Measurements from ENCODE around the gene FNDC10.

The FNDC10 gene

DNA sequence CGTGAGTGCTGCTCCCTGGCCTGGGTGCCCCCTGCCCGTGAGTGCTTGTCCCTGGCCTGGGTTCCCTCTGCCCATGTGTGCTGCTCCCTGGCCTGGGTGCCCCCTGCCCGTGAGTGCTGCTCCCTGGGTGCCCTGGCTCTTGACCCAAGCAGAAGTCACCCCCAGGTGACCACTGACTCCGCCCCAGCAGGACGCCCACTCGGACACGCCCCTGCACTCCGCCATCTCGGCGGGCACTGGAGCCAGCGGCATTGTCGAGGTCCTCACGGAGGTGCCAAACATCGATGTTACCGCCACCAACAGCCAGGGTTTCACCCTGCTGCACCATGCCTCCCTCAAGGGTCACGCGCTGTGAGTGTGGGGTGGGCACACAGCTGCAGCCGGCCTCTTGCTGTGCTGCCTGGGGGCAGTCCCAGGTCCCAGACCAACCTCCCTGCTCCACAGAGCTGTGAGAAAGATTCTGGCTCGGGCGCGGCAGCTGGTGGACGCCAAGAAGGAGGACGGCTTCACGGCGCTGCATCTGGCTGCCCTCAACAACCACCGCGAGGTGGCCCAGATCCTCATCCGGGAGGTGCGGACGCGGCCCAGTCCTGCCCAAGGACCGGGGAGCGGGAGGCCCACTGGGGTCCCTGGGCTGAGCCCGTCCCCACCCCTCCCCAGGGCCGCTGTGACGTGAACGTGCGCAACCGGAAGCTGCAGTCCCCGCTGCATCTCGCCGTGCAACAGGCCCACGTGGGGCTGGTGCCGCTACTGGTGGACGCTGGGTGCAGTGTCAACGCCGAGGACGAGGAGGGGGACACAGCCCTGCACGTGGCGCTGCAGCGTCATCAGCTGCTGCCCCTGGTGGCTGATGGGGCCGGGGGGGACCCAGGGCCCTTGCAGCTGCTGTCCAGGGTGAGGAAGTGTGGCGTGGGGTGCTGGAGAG, 28.2 kb upstream of the FNDC10 start:
- no peak for DNase-seq

DNA sequence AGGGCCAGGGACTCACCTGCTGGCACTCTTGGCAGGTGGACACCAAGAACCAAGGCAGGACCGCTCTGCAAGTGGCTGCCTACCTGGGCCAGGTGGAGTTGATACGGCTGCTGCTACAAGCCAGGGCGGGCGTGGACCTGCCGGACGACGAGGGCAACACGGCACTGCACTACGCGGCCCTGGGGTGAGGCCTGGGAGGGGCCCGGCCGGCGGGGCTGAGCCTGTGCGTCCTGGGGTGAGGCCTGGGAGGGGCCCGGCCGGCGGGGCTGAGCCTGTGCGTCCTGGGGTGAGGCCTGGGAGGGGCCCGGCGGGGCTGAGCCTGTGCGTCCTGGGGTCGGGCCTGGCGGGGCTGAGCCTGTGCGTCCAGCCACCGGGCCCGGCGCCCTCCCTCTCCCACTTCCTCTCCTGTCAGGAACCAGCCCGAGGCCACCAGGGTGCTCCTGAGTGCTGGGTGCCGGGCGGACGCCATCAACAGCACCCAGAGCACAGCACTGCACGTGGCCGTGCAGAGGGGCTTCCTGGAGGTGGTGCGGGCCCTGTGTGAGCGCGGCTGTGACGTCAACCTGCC, 27.4 kb upstream of the FNDC10 start:
- DNase-seq = no peak

DNA sequence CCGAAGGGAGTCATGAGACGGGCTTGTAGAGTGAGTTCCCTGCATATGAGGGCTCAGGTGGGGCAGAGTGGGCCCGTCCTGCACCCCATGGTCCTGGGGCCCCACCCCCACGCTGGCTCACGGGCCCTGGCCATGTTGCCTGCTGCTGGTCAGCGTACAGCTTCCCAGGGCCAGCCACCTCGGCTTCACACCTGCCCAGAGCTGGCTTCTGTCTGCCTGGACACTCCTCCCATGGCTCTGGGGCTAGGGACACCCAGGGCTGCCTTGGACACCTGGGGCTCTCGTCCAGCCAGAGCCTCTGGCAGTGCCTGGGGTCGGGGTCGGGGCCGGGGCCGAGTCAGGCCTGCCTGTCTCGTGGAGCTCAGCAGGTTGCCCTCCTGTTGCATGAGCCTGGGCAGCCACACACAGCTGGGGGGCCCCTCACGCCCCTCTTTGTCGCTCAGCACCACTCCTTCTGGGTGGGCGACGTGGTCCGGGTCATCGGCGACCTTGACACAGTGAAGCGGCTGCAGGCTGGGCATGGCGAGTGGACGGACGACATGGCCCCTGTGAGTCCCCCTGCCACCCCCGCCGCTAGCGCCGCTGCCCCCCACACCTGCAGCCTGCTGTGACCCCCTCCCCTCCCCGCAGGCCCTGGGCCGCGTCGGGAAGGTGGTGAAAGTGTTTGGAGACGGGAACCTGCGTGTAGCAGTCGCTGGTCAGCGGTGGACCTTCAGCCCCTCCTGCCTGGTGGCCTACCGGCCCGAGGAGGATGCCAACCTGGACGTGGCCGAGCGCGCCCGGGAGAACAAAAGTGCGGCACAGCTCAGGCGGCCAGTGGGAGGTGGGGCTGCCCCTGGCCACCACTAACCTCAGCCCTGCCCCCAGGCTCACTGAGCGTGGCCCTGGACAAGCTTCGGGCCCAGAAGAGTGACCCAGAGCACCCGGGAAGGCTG, 26.5 kb upstream of the FNDC10 start:
- DNase-seq = no peak

DNA sequence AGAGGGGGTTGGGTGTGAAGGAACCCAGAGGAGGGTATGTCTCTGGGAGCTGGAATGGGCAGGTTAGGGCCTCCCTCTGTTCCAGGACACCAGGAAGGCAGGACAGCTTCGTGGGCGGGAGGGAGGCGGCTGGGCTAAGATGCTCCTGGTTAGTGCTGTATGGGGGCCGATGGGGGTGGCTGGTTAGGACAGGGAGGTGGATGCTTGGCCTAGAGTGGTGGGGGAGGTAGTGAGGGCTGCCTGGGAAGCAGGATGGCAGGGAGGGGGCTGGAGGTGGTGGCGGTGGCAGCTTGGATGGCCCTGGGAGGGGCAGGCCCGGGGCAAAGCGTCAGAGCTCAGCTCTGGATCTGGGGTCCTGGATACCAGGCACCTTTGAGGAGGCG, 25.9 kb upstream of the FNDC10 start:
- no peak for DNase-seq

DNA sequence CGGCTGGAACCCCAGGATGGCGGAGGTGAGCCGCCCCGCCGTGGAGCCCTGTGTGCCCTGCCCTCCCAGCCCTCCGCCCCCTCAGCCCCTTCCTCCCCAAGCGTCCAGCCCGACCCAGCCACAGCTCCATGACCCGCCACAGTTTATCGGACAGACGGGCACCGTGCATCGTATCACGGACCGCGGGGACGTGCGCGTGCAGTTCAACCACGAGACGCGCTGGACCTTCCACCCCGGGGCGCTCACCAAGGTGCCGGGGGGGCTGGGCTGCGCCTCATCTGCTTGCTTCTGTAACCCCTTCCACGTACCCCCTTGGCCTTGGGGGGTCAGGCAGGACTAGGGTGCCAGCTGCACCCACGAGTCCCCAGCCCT, 25.5 kb upstream of the FNDC10 start:
- DNase-seq = no peak

DNA sequence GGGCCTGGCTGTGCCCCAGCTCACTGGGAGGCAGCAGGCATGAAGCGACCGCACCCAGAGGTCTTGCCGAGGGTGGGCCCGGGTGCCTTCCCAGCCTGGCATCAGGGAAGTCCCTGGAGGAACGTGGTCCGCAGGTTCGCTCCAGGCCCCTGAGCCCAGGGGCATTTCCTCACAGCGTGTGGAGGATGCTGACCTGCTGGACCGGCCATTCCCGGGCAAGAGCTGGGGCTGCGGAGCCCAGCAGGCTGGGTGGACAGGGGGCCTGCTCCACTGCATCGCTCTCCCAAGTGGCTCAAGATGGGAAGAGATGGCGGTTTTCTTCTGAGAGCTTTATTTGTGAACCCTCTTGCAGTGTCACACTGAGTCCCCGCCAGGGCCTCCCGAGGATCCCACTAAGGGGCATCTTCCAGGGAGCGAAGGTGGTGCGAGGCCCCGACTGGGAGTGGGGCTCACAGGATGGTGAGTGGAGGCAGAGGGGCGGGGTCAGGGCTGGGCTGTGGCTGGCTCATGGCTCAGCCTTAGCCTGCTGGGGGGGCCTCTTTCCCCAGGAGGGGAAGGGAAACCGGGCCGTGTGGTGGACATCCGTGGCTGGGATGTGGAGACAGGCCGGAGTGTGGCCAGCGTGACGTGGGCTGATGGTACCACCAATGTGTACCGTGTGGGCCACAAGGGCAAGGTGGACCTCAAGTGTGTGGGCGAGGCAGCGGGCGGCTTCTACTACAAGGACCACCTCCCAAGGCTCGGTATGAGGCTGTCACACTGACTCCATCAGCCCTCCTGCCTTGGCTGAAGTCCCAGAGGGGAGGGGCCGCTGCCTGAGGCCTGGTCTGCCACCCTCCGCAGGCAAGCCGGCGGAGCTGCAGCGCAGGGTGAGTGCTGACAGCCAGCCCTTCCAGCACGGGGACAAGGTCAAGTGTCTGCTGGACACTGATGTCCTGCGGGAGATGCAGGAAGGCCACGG, 24.8 kb upstream of the FNDC10 start:
- DNase-seq = no peak

DNA sequence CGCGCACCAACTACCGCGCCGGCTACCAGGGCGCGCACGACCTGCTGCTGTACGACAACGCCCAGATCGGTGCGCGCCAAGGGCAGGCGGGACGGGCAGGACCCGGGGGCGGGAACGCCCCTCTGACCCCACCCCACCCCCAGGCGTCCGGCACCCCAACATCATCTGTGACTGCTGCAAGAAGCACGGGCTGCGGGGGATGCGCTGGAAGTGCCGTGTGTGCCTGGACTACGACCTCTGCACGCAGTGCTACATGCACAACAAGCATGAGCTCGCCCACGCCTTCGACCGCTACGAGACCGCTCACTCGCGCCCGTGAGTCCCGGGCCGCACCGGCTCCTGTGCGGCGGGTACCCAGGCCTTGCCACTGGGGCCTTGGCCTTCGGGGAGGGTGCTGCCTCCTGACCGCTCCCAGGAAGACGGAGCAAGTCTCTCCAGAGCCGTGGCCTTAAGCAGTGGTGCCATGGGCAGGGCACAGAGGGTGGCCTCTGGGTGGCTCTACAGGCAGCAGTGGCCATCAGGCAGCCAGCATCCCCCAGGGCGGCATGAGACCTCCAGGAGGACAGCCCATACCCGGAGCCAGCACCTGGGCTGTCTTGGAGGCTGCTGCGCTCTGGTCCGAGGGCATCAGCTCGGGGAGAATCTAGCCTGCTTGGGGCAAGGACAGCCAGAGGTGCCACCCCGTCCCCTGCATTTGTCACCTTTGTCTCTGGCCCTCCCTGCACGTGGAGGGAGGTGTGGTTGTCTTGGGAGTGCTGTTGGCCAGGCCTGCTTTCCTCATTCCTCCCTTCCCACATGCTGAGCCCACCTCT, 23.9 kb upstream of the FNDC10 start:
- DNase-seq = no peak

DNA sequence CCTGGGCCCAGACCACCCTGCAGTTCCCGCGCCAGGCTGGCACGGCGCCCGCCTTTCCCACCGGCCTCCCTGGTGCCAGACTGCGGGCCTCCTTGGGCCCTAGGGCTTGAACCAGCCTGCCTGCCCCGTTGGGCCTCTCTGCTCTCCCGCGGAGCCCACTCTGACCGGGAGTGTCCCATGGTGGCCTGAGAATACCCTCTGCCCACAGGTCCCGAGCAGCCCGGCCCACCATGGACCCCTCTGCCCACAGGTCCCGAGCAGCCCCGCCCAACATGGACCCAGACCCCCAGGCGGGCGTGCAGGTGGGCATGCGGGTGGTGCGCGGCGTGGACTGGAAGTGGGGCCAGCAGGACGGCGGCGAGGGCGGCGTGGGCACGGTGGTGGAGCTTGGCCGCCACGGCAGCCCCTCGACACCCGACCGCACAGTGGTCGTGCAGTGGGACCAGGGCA, 23.3 kb upstream of the FNDC10 start:
- DNase-seq = no peak

DNA sequence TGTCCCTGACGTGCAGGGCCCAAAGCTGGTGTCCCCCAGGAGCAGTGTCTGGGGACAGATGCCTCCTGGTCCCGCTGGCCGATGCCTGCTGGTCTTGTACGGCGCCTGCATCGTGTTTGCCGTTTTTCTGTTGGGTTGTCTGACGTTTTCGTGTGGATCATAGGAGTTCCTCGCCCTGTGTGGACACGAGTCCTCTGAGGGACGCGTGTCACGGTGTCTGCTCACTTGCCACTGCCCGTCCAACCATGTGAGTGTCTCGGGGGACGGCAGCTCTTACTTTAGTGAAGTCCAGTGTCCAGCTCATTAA, 22.8 kb upstream of the FNDC10 start:
- DNase-seq = no peak

DNA sequence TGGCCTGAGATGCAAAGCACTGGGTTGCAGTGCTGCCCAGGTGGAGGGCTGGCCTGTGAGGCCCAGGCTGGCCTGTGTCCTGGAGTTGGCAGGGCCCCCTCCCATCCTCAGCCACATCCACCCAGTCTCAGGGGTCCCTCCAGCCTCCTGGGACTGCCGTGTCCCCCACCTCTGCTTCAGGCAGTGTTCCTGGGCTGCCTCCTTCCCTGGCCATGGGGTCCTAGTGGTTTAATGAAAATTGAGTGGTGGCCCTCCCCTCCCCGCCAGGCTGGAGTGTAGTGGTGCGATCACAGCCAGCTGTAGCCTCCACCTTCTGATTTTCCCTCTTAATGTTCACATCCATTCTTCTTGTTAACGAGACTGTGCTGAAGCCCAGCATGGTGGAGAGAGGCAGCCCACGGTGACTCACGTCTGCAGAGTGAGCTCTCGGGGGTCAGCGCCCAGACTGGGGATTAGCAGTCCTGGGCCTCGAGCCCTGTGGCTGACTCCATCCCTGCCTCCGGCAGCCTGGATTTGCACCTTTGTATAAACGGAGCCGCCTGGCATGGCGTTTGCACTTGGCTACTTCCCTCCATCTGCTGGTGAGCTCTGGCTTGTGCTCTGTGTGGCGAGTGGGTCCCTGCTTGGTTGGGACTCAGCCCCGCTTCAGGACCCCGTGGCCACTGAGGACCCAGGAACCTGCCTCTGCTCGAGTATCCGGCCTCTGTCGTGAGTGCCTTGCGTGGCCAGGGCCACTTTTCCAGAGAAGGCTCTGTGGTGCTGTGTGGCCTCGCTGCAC, 22.3 kb upstream of the FNDC10 start:
- DNase-seq = no peak

DNA sequence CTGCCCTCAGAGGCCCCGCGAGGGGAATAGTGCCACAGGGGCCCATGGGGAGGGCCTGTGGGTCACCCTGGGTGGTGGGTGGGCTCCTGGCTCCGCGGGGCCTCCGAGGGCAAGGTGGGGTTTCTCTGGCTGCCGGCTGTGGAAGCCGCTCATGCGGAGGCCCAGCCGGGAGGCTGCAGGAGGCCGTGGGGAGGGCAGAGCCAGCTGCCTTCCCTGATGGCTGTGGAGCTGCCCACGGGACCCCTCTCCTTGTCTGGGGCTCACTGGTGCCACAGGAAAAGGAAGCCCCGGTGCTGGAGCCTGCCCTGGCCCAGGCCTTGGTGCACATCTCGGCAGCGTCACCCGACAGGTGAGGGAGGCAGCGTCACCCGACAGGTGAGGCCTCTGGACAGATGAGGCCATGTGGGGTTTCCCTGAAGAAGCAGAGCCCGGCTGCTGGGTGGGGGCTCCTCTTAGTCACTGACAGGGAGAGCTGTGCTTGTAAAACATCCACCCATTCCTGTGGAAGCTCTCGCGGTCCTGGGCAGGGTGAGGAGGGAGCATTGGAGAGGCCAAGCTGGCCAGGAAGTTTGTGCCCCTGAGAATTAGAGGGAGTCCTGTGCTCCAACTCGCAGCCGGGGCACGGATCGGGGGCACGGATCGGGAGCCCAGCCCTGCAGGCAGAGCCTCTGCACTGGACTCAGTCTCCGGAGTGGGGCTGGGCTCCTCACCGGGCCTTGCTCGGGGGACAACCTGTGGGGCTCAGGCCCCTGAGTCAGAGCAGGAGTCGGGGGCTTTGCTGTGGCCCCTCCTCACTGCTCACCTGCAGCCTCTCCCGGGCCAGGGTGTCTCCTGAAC, 21.5 kb upstream of the FNDC10 start:
- no peak for DNase-seq

DNA sequence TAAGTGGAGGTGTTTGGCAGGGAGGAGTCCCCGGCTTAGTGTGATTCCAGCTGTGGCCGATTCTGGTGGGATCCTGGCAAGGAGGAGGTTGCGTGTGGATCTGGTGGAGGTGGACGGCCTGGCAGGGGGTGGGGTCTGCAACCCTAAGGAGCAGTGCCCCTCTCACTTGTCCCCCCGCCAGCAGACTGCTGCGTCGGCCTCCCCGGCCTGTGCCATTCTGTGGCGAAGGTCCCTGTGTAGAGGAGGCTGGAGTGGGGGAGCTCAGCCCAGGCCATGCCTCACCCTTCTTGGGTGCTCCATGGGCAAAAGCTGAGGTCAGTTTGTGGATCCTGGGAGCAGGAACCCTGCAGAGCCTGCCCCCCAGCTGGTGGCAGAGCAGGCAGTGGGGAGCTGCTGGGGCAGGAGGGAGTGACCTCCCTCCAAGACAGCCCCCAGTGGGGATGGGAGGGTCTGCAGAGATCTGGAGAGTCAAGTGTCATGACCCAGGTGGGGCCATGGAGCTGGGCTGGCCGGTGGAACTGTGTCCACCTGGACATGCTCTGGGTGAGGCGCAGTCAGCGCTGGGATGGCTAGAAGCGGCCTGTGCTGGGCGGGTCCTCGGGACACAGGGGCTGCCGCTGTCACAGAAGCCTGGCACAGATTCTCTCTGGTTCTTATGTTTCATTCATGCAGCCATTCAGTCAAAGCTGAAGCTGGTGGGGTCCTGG, 20.7 kb upstream of the FNDC10 start:
- DNase-seq = no peak

DNA sequence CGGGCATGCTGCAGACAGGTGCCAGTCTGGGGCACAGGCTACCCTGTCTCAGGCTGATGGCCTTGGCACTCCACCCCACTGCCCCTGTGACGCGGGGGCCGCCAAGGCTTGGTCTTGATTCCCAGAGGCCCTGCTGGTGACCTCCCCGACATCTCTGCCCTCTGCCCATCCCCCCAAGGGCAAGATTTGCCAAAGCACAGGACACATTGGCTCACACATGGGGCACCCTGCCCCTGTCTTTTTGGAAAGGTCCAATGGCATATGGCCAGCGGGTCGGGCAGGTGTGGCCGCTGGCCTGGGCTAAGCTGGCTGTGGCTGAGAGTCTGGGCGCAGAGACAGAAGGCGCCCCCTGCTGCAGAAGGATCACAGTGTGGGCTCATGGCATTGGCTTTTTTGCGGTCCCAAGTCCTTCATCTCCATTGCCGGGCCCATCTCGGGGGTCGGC, 20.0 kb upstream of the FNDC10 start:
- no peak for DNase-seq

DNA sequence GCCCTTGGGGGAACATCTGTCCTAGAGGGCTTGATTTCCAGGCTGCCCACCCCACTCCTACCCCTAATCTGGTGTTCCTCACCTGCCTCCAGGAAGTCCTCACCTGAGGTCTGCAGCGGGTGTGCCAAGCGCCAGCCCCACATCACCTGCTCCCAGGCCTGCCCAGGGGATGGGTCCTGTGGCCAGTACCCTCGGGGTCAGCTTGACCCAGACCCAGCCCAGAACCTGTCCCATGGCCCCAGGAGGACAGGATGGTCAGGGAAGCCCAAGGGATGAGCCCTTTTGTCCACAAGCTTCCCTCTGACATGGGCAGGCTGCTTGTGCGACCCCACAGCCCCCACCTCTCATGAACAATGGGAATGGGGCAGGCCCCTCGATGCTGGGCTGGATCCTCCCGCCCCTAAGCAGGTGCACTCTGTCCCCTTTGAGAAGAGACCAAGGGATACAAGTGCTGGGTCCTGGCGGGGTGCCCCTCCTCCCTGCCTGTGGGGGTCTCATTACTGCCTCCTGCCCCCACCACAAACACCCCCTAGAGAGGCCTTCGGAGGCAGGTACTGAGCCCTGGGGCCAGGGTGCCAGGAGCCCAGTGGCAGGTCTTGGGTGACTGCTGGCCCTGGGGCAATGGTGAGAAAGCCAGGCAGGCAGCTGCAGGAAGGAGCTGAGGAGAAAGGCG, 18.6 kb upstream of the FNDC10 start:
- no peak for DNase-seq

DNA sequence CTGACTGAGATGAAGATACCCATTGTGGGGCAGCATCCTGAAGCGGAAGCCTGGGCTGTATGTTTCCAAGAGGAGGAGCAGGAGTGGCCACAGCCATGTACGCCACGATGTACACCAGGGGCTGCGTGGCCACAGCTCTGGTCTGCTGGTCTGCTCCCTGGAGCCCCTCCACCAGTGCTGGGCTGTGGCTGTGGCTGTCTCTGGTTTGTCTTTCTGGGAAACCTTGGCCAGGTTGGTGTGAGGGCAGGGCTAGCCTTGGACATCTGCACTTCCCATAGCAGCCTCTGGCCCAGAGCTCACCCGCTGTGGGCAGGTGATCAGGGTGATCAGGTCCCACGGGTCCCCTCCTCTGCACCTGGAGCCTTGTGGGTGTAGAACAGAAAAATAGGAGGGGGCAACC, 18.0 kb upstream of the FNDC10 start:
- DNase-seq = no peak

DNA sequence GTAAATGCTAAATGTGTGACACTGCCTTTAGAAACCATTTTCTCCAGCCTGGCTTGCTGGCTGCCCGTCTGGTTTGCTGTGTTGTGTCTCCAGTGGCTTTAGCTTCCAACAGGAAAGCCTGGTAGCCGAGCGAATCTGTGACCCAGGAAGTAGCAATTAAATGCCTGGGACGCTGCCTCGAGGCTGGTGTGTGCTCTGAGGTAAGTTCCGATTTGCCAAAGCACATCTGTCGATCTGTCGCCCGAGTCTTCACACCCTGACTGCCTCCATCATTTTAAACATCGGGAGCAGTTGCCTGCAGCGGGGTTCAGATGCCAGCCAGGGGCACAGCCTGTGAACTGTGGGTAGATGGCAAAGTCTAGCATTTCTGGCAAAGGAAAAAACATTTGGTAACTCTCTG, 17.6 kb upstream of the FNDC10 start:
- DNase-seq = no peak

DNA sequence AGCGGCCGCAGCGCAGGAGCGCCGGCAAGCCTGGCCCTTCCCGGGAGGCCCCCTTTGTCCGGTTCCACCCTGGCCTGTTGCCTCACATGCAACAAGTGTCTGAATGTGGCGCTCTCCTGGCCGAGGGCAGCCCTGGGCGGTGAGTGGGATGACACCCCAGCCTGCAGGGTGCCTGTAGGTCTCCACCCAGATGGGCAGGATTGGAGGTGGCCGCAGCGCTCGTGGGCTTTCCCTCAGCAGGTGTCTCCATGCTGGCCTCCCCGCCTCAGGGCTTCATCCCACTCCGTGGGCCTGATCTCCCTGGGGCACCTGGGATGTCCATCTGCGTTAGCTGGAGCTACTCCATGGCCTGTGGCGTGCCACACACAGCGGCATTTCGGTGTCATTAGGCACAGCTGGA, 16.9 kb upstream of the FNDC10 start:
- DNase-seq = no peak

DNA sequence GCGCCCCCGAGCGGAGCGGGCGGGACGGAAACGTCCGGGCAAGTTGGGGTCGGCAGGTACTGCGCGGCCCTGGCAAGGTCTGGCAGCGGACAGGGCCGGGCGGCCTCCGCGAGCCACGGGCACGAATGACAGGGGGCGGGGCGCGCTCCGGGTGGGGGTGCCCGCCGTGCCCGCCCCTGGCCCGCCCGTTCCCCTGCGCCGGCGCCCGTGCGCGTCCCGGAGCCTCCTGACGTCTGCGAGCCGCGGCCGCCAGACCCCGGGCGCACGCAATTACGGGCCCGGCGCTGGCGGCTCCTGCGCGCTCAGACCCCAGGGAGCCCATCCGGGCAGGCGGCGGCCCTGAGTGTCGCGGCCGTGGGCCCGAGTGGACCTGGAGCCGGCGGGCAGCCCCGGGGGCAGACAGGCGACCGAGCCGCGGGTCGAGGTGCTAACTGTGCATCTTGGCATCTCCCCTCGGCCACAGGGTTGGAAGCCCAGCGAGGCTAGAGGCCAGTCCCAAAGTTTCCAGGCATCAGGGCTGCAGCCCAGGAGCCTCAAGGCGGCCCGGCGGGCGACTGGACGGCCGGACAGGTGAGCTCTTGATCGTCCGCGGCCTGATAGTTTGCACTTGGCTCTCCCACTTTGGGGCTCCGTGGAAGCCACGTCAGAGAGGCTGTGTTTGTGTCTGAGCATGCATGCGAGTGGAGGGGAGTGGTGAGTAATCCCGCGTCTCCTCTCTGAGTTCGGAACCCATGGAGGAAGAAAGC, 16.3 kb upstream of the FNDC10 start:
- peak; percentile 32 for DNase-seq

Data from activated CD4-positive, alpha-beta T cell treated with anti-CD3 and anti-CD28 coated beads, Interleukin-2, Interleukin-6, amounts not matched to agents 100 ng/mL and 50 ng/mL, durations not matched to agents 16 hours and 8 hours (primary cell).